K562 (cell line): Measurements from ENCODE around the gene DNAJC2. TPM values are rescaled to one million over a fixed set of nuclear protein-coding genes. Genes with fewer than 3 reads are reported as not detected.
A peak's percentile ranks its signal among the peaks of the same experiment; 100 is the strongest.

Experiments used
- BMI1 ChIP-seq: fragments of 150-350 bp; IDR thresholded peaks from 2 replicates; pipeline ENCODE4 v1.6.1; 2014; ENCODE audit warnings: low read length
- CBX5 ChIP-seq: IDR thresholded peaks from 2 replicates; pipeline ENCODE4 v1.6.1; 2014; ENCODE audit warnings: low read depth, borderline replicate concordance
- E2F3 ChIP-seq: fragments of 250-450 bp; sonication (Bioruptor Pico); IDR thresholded peaks from 2 replicates; pipeline ENCODE4 v1.4.0; 2020; ENCODE audit warnings: mild to moderate bottlenecking
- FOXK2 ChIP-seq, 2 experiments: fragments of 450-650 bp; IDR thresholded peaks in 1 of 2; conservative IDR thresholded peaks in 1 of 2; 2 replicates each; pipeline ENCODE4 v1.6.1; 2016; ENCODE audit warnings: low read depth in 2 of 2, mild to moderate bottlenecking in 1 of 2
- HMG20A ChIP-seq: fragments of 450-650 bp; formaldehyde crosslinking; conservative IDR thresholded peaks from 2 replicates; pipeline ENCODE4 v1.4.0; 2020; ENCODE audit warnings: mild to moderate bottlenecking, mixed read lengths
- HMGN3 ChIP-seq: IDR thresholded peaks from 2 replicates; pipeline ENCODE4 v1.6.1; 2011; ENCODE audit warnings: borderline replicate concordance, low read depth, mild to moderate bottlenecking, mixed read lengths, low read length; ENCODE audit not compliant: insufficient read length; ENCODE audit errors: extremely low read depth
- KLF13 ChIP-seq: fragments of 450-650 bp; IDR thresholded peaks from 2 replicates; pipeline ENCODE4 v1.6.1; 2016; ENCODE audit warnings: missing genetic modification characterization, low read depth, mild to moderate bottlenecking, missing compliant biosample characterization, moderate library complexity, borderline replicate concordance
- MEF2A ChIP-seq: IDR thresholded peaks from 2 replicates; pipeline ENCODE4 v1.6.1; 2011; ENCODE audit warnings: low read depth, mild to moderate bottlenecking, low read length, moderate library complexity; ENCODE audit not compliant: control insufficient read depth
- MITF ChIP-seq: IDR thresholded peaks from 2 replicates; pipeline ENCODE4 v1.6.1; 2014; ENCODE audit warnings: antibody characterized with exemption
- NFE2 ChIP-seq: IDR thresholded peaks from 2 replicates; pipeline ENCODE4 v1.6.1; 2014; ENCODE audit warnings: antibody characterized with exemption, low read depth
- PATZ1 ChIP-seq: fragments of 250-450 bp; sonication (Bioruptor Pico); IDR thresholded peaks from 2 replicates; pipeline ENCODE4 v1.5.0; 2020; ENCODE audit warnings: mild to moderate bottlenecking, borderline replicate concordance
- POLR2A ChIP-seq: fragments of 450-650 bp; conservative IDR thresholded peaks from 2 replicates; pipeline ENCODE4 v1.6.1; 2016
- SAP30 ChIP-seq: fragments of 200-600 bp; sonication (generic); IDR thresholded peaks from 2 replicates; pipeline ENCODE4 v1.6.1; 2012; ENCODE audit warnings: borderline replicate concordance, low read depth, mild to moderate bottlenecking, moderate library complexity, low read length, control low read depth, inconsistent platforms; ENCODE audit not compliant: insufficient read depth, poor library complexity, severe bottlenecking
- SIX5 ChIP-seq, 2 experiments: IDR thresholded peaks; 2 replicates each; pipeline ENCODE4 v1.6.1; 2011; ENCODE audit warnings: low read length in 2 of 2, borderline replicate concordance in 1 of 2, low read depth in 1 of 2, mild to moderate bottlenecking in 1 of 2, moderate library complexity in 1 of 2; ENCODE audit not compliant: insufficient read depth in 1 of 2
- SP1 ChIP-seq: sonication (generic); formaldehyde crosslinking; IDR thresholded peaks from 2 replicates; pipeline ENCODE4 v1.8.1; 2022; ENCODE audit warnings: mild to moderate bottlenecking, missing genetic modification reagents
- SRSF3 ChIP-seq: fragments of 200-400 bp; formaldehyde crosslinking; IDR thresholded peaks from 2 replicates; pipeline ENCODE4 v1.6.1; 2016; ENCODE audit warnings: mild to moderate bottlenecking, low read length, moderate library complexity; ENCODE audit not compliant: insufficient read depth
- TBP ChIP-seq: optimal IDR thresholded peaks from 2 replicates; pipeline ENCODE3; 2011; ENCODE audit warnings: low read depth, low read length, improper control_type of control experiment
- ZBTB8A ChIP-seq: fragments of 450-650 bp; IDR thresholded peaks from 2 replicates; pipeline ENCODE4 v1.6.1; 2018; ENCODE audit warnings: mild to moderate bottlenecking, moderate library complexity; ENCODE audit not compliant: partially characterized antibody
- ZFPM2 ChIP-seq: fragments of 250-450 bp; sonication (Bioruptor Pico); IDR thresholded peaks from 2 replicates; pipeline ENCODE4 v1.5.1; 2022; ENCODE audit warnings: mild to moderate bottlenecking
- ZNF143 ChIP-seq: sonication (generic); formaldehyde crosslinking; IDR thresholded peaks from 2 replicates; pipeline ENCODE4 v1.9.0; 2022; ENCODE audit warnings: mild to moderate bottlenecking, missing genetic modification reagents
- ZNF239 ChIP-seq: fragments of 250-450 bp; sonication (Bioruptor Pico); IDR thresholded peaks from 2 replicates; pipeline ENCODE4 v1.4.0; 2020; ENCODE audit warnings: mild to moderate bottlenecking
- ZNF511 ChIP-seq: sonication (generic); formaldehyde crosslinking; IDR thresholded peaks from 2 replicates; pipeline ENCODE4 v1.8.0; 2022; ENCODE audit warnings: mild to moderate bottlenecking, missing genetic modification reagents
- polyA plus RNA-seq, 8 experiments: library from polyadenylated mRNA; depleted of rRNA in 4 of 8; stranded (reverse) in 5 of 8; unstranded in 3 of 8; fragments of >200 nt; fragmentation: Nextera tagmentation in 2 of 8; fragmentation: Illumina TruSeq in 1 of 8; extraction: Ambion mirVana in 2 of 8; extraction: Trizol in 1 of 8; gene quantifications; 2 replicates each; pipeline versions ENCODE4 v1.2.1 to v1.2.3, GENCODE V29; 2011 to 2014; ENCODE audit warnings: inconsistent platforms in 1 of 8, missing spikeins in 1 of 8
- total RNA-seq, 7 experiments: library from RNA; depleted of rRNA in 6 of 7; stranded (reverse); fragments of >200 nt in 6 of 7; fragmentation: Illumina TruSeq in 2 of 7; extraction: Trizol in 2 of 7; gene quantifications; 2 replicates each; pipeline versions ENCODE4 v1.2.1 to v1.2.3, GENCODE V29; 2011 to 2021; ENCODE audit warnings: low replicate concordance in 1 of 7

The DNAJC2 gene
- total and polyA plus RNA-seq, 9 of the 15 experiments (the other 6 are each of a cell fraction or from before 2014, with no cell fraction given), result 40.2 to 157 (median 92.1) TPM

- TF ChIP-seq ZNF511 (CRISPR knock-in tag) (peak; percentile 89), HMGN3 (peak; percentile 66), SIX5 (IDR thresholded peaks at IDR 0.05; ENCODE audit: borderline replicate concordance in 1 of 2, insufficient read depth in 1 of 2, low read depth in 1 of 2, low read length in 2 of 2) (0 out of 4 replicates have a peak, but pooled peaks of 1 of the 2 experiments have one; percentile 21), MEF2A (no peak), ZFPM2 (CRISPR knock-in tag) (no peak), SP1 (CRISPR knock-in tag) (0 out of 2 replicates have a peak, but pooled peaks have one; percentile 65), HMG20A (CRISPR knock-in tag) (no peak), ZBTB8A (no peak), POLR2A (peak; percentile 91), TBP (peak; percentile 89), PATZ1 (CRISPR knock-in tag) (peak; percentile 21; the same call in 1 of the 2 replicates), ZNF239 (CRISPR knock-in tag) (no peak), NFE2 (peak; percentile 86), ZNF143 (no peak), SRSF3 (no peak), KLF13 (tag) (no peak), FOXK2 (conservative IDR thresholded peaks at IDR 0.05 in 1 of 2, IDR thresholded peaks at IDR 0.05 in 1 of 2; ENCODE audit: low read depth in 2 of 2) (peak; percentile 80), BMI1 (no peak), MITF (peak; percentile 56; the same call in 1 of the 2 replicates), SAP30 (peak; percentile 92), E2F3 (CRISPR knock-in tag) (no peak), CBX5 (no peak)
Measured at GRCh38 chr7:103347507-103348267, 3.1 kb upstream of the DNAJC2 start, which contains the start of gene PSMC2 (continued).
